HL-60 (cell line): ENCODE measurements around the gene MAP3K2. TPM values are rescaled to one million over a fixed set of nuclear protein-coding genes. Genes with fewer than 3 reads are reported as not detected.

Source experiments
- DNase-seq, 2 experiments: peaks; one replicate each; pipeline ENCODE4 v3.0.0-alpha.2; 2010 to 2020; ENCODE audit warnings: low read depth in 1 of 2, low spot score in 1 of 2
- H3K27ac ChIP-seq: fragments of 250-450 bp; sonication (Bioruptor Pico); replicated peaks from 2 replicates; pipeline ENCODE4 v1.5.1; 2020; ENCODE audit warnings: mild to moderate bottlenecking, moderate library complexity
- H3K27me3 ChIP-seq: fragments of 250-450 bp; sonication (Bioruptor Pico); 2 replicates; pipeline ENCODE4 v1.5.1; 2021; ENCODE audit warnings: mild to moderate bottlenecking, moderate library complexity; ENCODE audit not compliant: insufficient read depth, poor library complexity, severe bottlenecking
- H3K4me3 ChIP-seq: replicated peaks from 2 replicates; pipeline ENCODE4 v1.5.1; 2011; ENCODE audit warnings: mild to moderate bottlenecking, control low read depth, low read length; ENCODE audit not compliant: insufficient read depth
- CTCF ChIP-seq: IDR thresholded peaks from one replicate; pipeline ENCODE4 v1.5.1; 2011; ENCODE audit warnings: low read length, control low read depth, inconsistent platforms; ENCODE audit not compliant: insufficient read depth
- GABPA ChIP-seq: IDR thresholded peaks from 2 replicates; pipeline ENCODE4 v1.6.1; 2012; ENCODE audit warnings: low read depth
- POLR2AphosphoS5 ChIP-seq: IDR thresholded peaks from 2 replicates; pipeline ENCODE4 v1.6.1; 2012; ENCODE audit warnings: low read depth
- SPI1 ChIP-seq: IDR thresholded peaks from 2 replicates; pipeline ENCODE4 v1.6.1; 2012; ENCODE audit warnings: low read depth, mild to moderate bottlenecking, borderline replicate concordance
- microRNA-seq: library from miRNA; unstranded; fragments of <30 nt; microRNA quantifications from one replicate; pipeline ENCODE4, GENCODE V29; 2018
- TF ChIP-seq, protein P1 (sequence below): IDR thresholded peaks from 2 replicates; pipeline ENCODE4 v1.6.1; 2012; ENCODE audit warnings: low read depth; ENCODE audit not compliant: insufficient replicate concordance

Gene MAP3K2

DNA sequence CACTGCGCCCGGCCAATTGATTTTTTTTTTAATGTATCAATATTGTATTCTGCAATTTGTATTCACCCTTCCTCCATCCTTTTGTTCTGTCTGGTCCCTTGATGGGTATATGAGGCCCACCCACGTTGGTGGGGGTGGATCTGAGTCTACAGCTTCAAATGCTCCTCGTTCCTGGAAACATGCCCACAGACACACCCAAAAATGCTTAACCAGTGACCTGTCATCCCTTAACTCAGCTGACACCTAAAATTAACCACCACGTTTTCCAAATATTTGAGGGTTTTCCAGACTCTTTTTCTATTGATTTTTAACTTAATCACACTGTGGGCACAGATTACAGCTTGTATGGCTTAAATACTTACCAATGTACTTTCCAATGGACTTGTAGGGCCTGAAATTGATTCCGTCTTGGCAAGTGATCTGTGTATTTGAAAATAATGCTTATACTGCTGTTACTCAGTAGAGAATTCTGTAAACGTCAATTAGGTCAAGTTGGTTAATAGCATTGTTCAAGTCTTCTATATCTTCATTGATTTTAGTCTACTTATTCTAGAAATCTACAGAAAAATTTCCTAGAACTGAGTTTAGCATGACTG, 133.3 kb downstream of the MAP3K2 start:
- no peak overlapping the region for H3K4me3 ChIP-seq
- no peaks in the 10 kb centered on the region for H3K27me3 ChIP-seq
- no peak for DNase-seq
- H3K27ac ChIP-seq, result no peak overlapping the region
- TF ChIP-seq, protein P1, sequence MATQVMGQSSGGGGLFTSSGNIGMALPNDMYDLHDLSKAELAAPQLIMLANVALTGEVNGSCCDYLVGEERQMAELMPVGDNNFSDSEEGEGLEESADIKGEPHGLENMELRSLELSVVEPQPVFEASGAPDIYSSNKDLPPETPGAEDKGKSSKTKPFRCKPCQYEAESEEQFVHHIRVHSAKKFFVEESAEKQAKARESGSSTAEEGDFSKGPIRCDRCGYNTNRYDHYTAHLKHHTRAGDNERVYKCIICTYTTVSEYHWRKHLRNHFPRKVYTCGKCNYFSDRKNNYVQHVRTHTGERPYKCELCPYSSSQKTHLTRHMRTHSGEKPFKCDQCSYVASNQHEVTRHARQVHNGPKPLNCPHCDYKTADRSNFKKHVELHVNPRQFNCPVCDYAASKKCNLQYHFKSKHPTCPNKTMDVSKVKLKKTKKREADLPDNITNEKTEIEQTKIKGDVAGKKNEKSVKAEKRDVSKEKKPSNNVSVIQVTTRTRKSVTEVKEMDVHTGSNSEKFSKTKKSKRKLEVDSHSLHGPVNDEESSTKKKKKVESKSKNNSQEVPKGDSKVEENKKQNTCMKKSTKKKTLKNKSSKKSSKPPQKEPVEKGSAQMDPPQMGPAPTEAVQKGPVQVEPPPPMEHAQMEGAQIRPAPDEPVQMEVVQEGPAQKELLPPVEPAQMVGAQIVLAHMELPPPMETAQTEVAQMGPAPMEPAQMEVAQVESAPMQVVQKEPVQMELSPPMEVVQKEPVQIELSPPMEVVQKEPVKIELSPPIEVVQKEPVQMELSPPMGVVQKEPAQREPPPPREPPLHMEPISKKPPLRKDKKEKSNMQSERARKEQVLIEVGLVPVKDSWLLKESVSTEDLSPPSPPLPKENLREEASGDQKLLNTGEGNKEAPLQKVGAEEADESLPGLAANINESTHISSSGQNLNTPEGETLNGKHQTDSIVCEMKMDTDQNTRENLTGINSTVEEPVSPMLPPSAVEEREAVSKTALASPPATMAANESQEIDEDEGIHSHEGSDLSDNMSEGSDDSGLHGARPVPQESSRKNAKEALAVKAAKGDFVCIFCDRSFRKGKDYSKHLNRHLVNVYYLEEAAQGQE, result no peak
- TF ChIP-seq SPI1, result no peak
- no peak for TF ChIP-seq CTCF
- no peak for TF ChIP-seq POLR2AphosphoS5
- no peak for TF ChIP-seq GABPA

Small RNA genes within 50 kb of the gene (microRNA-seq; reads per million reads assigned to microRNA genes)
- gene MIR4783, result not detected
